A673 (cell line): ENCODE measurements around the gene PPARG. TPM values are rescaled to one million over a fixed set of nuclear protein-coding genes. Genes with fewer than 3 reads are reported as not detected.

ENCODE experiments used
- BruUV-seq: library from RNA; stranded (reverse); fragments of 400-500 nt; replicated peaks from 2 replicates; lab custom pipeline; 2021; lab: Mats Ljungman, UMichigan
- CTCF ChIA-PET: fragments of 300-600 bp; sonication (Branson Sonifier 250); formaldehyde crosslinking; loops from one replicate; lab custom pipeline; 2022; ENCODE audit warnings: antibody characterized with exemption; lab: Charles Lee
- POLR2A ChIA-PET: fragments of 300-600 bp; sonication (Branson Sonifier 250); formaldehyde crosslinking; loops from one replicate; lab custom pipeline; 2022; ENCODE audit warnings: antibody characterized with exemption; ENCODE audit not compliant: low non-redundant PET; lab: Charles Lee
- DNase-seq: peaks from one replicate; pipeline ENCODE4 v3.0.0-alpha.2; 2015; ENCODE audit warnings: low spot score
- H3K27ac ChIP-seq: fragments of 200-600 bp; sonication (generic); 2 replicates; pipeline ENCODE4 v1.5.1; 2016; ENCODE audit warnings: mixed run types, low read depth, mild to moderate bottlenecking, mixed read lengths, antibody characterized with exemption, low read length; ENCODE audit not compliant: poor library complexity, severe bottlenecking
- H3K27me3 ChIP-seq: fragments of 200-600 bp; sonication (generic); replicated peaks from 2 replicates; pipeline ENCODE4 v1.6.1; 2017; ENCODE audit warnings: mixed run types, low read depth, mild to moderate bottlenecking, mixed read lengths, antibody characterized with exemption, low read length; ENCODE audit not compliant: insufficient read depth, poor library complexity
- H3K36me3 ChIP-seq: fragments of 200-600 bp; sonication (generic); 2 replicates; pipeline ENCODE4 v1.6.1; 2016; ENCODE audit warnings: mixed run types, mild to moderate bottlenecking, mixed read lengths, antibody characterized with exemption, low read length; ENCODE audit not compliant: insufficient read depth, poor library complexity, severe bottlenecking
- H3K4me1 ChIP-seq: fragments of 200-600 bp; sonication (generic); 2 replicates; pipeline ENCODE4 v1.6.1; 2017; ENCODE audit warnings: mixed run types, mild to moderate bottlenecking, mixed read lengths, antibody characterized with exemption, low read length; ENCODE audit not compliant: insufficient read depth, poor library complexity, severe bottlenecking
- H3K4me3 ChIP-seq: fragments of 200-600 bp; sonication (generic); 2 replicates; pipeline ENCODE4 v1.5.1; 2016; ENCODE audit warnings: low read depth, mixed run types, mild to moderate bottlenecking, mixed read lengths, low read length; ENCODE audit not compliant: poor library complexity, severe bottlenecking
- H3K9me3 ChIP-seq: fragments of 200-600 bp; sonication (generic); 2 replicates; pipeline ENCODE4 v1.6.1; 2016; ENCODE audit warnings: mixed run types, low read depth, mild to moderate bottlenecking, mixed read lengths, antibody characterized with exemption, low read length; ENCODE audit not compliant: poor library complexity, severe bottlenecking
- CTCF ChIP-seq: fragments of 300-800, 200-600 bp; sonication (generic); conservative IDR thresholded peaks from 2 replicates; pipeline ENCODE4 v1.5.1; 2017; ENCODE audit warnings: low read depth, mild to moderate bottlenecking, antibody characterized with exemption, low read length, moderate library complexity, mixed read lengths
- EZH2 ChIP-seq: fragments of 200-600 bp; sonication (generic); IDR thresholded peaks from 2 replicates; pipeline ENCODE4 v1.6.1; 2017; ENCODE audit warnings: borderline replicate concordance, low read depth, mild to moderate bottlenecking, mixed read lengths, antibody characterized with exemption, low read length; ENCODE audit not compliant: poor library complexity, severe bottlenecking
- intact Hi-C: fragments of 100-400 bp; cut with micrococcal nuclease; formaldehyde crosslinking; loops from one replicate; pipeline ENCODE4 v1.10.0; 2022; ENCODE audit not compliant: unreplicated experiment
- total RNA-seq: library from RNA; stranded (reverse); gene quantifications from 2 replicates; pipeline ENCODE4 v1.2.3, GENCODE V29; 2021

Gene PPARG
- total RNA-seq, 1 experiment from 2014 or later: 0.62 TPM

GRCh38 chr3:12340506-12340905 is 51.6 kb downstream of the PPARG start:
- TF ChIP-seq CTCF (no peak), EZH2 (no peak)
- ChIA-PET POLR2A (no interaction called here), CTCF (no interaction called here)
- DNase-seq: no peak
- intact Hi-C loops: no loop called here
- BruUV-seq: no TSS peak
- H3K27ac ChIP-seq: no peak overlapping the region
- no peaks in the 10 kb centered on the region for H3K9me3 ChIP-seq
- H3K4me1 ChIP-seq: no peaks in the 10 kb centered on the region
- H3K4me3 ChIP-seq: no peak overlapping the region
- peaks cover 27% of the 10 kb centered on the region for H3K27me3 ChIP-seq
- no peaks in the 10 kb centered on the region for H3K36me3 ChIP-seq

GRCh38 chr3:12342151-12342550 is 53.3 kb downstream of the PPARG start:
- intact Hi-C loops: no loop called here
- Histone ChIP-seq H3K36me3 (no peaks in the 10 kb centered on the region), H3K4me1 (no peaks in the 10 kb centered on the region), H3K27ac (no peak overlapping the region), H3K4me3 (no peak overlapping the region), H3K27me3 (peaks cover 36% of the 10 kb centered on the region), H3K9me3 (no peaks in the 10 kb centered on the region)
- ChIA-PET CTCF (no interaction called here), POLR2A (no interaction called here)
- TF ChIP-seq CTCF (no peak), EZH2 (no peak)
- BruUV-seq: no TSS peak
- DNase-seq: no peak

- CTCF ChIA-PET: no interaction called here
- POLR2A ChIA-PET: interaction anchor here (0.6 kb wide), 1 partner anchor 263 kb away, joined by 3 read pairs; no protein-coding TSS in a partner anchor
- H3K9me3 ChIP-seq: no peaks in the 10 kb centered on the region
- DNase-seq: no peak
- H3K4me3 ChIP-seq: no peak overlapping the region
- TF ChIP-seq CTCF: no peak
- no peak for TF ChIP-seq EZH2
- no peak overlapping the region for H3K27ac ChIP-seq
- H3K27me3 ChIP-seq: peaks cover 33% of the 10 kb centered on the region
- intact Hi-C loops: no loop called here
- no peaks in the 10 kb centered on the region for H3K36me3 ChIP-seq
- H3K4me1 ChIP-seq: no peaks in the 10 kb centered on the region
- BruUV-seq: no TSS peak
Observed at GRCh38 chr3:12343047-12343501, 54.2 kb downstream of the PPARG start.
